HG03135 (cell line): ENCODE measurements around the gene PLEKHO2.

Experiments
- ATAC-seq: cut with Tn5 transposase; IDR thresholded peaks from one replicate; pipeline ENCODE4 v1.9.1; 2021; ENCODE audit warnings: mild to moderate bottlenecking, moderate library complexity; ENCODE audit not compliant: unreplicated experiment

Gene PLEKHO2

DNA sequence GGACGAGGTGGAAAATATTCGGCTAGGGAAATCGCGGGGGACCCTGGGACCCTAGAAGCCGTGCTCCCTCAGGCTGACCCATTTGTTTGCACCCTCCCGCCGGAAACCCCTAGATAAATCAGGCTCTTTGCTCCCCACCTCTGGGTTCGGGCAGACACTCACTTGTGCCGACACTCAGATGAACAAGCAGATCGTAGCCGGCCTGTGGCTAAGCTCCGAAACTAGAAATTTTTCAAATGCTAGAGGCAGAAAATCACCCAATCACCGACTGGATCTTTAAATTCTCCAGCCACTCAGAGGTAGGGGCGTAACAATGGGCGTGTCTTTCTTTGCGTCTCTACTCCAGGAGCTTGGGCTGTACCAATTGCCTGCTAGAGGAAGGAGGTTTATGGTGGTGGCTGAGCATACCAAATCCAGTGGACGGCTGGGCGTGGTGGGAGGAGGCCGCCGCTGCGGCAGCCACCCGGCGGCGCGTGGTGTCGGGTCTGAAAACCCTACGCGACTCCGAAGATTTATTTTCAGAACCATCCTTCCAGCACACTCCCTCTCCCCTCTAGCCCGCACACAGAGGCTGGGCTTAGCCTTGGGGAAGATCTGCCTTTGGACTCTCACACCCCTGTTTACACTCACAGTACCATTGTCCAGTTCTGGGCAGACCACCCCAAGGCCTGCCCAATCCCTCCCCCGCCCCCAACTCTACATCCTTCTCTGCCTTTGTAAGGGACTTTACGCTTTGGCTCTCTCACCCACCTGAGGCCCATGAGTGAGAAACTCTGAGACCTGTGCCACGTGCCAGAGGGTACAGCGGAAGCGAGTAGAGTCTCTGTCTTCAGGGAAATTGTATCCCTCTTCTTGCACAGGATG, 16.1 kb upstream of the PLEKHO2 start, which contains the start of gene PIF1:
Gene PIF1 (minus strand): TSS at position 217 of the 864 bp plus-strand sequence. CDS start 1,312 bp downstream, outside the sequence.
- ATAC-seq = peak; percentile 83

DNA sequence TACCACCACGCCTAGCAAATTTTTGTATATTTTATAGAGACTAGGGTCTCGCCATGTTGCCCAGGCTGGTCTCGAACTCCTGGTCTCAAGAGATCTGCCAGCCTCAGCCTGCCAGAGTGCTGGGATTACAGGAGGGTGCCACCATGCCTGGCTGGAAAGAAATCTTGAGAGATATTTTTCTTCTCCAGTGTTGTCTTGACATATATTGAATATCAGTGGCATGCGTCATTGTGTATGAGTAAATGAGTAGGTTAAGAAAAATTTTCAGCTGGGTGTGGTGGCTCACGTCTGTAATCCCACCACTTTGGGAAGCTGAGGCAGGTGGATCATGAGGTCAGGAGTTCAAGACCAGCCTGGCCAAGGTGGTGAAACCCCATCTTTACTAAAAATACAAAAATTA, 12.7 kb upstream of the PLEKHO2 start:
- ATAC-seq = no peak

- ATAC-seq = no peak
Measured at GRCh38 chr15:64833690-64834089, 8.0 kb upstream of the PLEKHO2 start.

- peak; percentile 4 for ATAC-seq
Measured at GRCh38 chr15:64836023-64836536, 5.6 kb upstream of the PLEKHO2 start.

GRCh38 chr15:64837502-64837901, 4.2 kb upstream of the PLEKHO2 start:
- ATAC-seq = no peak

DNA sequence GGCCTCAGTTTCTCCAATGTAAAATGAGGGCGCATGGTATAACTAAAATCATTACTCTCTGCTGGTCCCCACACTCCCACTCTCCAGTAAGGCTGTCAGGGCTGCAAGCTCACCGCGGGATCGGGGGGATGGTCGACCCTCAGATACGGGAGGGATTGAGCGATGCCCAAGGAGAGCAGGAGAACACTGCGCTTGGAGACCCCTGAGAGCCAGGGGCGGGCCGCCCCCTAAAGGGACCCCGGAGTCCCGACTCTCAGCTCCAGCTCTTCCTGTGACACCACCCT, 713 bp upstream of the PLEKHO2 start:
- ATAC-seq = no peak

DNA sequence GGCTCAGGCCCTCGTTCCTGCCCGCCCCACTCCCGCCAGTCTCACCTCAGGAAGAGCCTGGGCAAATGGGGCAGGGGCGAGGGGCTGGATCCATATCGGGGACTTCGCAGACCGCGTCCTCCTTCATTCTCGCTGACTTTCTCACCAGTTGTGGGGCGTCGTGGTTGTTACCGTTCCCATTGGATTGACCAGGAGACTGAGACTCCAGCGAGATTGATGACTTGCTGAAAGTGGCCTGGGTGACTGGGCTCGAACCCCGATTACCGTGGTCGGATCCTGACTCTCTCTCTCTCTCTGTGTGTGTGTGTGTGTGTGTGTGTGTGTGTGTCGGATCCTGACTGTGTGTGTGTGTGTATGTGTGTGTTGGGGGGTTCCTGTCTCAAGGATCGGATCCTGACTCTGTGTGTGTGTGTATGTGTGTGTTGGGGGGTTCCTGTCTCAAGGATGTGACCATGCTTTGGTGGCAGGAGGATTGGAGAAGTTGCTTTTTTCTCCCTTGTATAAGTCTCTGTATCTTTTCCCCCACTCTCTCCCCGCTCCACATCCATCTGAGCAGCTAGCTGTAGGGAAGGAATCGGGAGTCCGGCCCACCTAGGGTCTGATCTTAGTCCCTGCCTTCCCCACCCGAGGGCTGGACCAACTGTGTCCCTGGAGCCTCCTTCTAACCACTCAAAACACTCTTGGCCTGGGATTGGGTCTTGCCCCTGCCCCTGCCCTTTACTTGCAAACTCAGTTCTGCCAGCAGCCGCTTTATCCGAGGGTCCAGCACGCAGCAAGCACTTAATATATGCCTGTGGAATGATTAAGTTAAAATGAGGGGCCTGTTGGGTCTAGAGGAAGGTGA, 603 bp downstream of the PLEKHO2 start:
- ATAC-seq = no peak

DNA sequence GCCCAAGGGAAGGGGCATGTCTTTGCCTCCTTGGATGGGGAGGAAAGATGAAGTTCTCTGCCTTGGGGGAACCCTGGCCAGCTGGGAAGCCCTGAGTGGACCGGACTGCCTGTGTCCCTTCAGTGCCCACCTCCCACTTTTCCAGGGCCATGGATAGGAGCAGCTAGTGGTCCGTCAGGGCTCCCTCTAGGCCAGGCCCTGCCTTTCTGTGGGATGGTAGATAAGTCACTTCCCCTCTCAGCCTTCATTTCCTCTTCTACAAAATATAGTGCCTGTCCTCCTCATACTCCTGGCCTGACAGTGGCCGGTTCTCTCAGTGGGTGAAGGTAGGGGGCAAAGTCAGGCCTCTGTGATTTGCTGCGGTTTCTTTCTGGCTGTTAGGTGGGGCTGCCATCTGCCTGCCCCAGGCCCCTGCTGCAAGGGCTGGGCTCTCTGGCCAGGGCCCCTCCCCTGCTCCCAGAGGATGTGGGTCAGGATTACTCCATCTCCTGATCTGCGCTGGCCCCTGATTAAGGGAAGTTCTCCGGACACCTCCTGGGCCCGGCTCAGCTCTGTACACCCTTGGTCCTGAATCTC, 1.4 kb downstream of the PLEKHO2 start:
- no peak for ATAC-seq

- ATAC-seq = no peak
Measured at GRCh38 chr15:64843991-64844390, 2.3 kb downstream of the PLEKHO2 start.

DNA sequence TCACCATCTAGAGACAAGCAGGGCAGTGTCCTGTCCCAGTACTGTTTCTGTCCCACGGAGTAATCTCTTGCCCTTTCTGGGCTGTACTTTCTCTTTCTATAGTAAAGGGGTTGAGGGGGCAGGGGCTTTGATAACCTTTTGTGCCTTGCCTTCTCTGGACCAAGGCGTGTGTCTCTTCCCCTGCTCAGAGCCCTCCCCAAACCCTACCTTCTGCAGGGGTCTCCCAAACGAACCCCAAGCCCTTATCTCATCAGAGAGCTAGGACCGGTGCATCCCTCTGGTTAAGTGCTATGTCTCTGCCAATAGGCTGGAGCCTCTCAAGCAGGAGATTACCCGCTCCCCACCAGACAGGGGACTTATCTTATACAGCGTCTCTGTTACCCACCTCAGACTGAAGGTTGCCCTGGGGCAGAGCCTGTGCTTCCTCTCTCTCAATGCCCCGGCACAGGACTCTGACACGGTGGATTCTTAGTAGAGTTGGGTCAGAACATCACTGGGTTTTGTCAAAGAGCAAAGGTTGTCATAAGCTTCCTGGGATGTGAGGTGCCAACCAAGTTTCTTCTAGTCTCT, 2.9 kb downstream of the PLEKHO2 start:
- no peak for ATAC-seq

DNA sequence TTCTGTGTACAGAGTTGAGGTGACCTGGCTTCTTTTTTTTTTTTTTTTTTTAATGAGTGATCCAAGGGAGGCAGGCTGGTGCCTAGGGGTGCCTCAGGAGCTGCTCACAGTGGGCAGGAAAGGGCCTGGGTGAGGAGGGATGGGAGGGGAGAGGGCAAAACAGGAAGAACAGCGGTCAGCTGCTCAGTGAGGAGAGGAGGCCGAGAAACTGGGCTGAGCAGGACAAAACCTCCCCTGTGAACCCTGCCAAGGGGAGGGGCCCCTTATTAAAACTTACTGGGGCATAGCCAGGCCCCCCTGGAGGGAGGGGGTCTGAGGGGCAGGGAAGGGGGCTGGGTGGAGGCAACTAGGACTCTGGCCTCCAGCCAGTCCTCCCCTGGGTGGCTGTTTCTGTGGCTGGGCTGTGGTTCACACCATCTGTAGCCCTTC, 3.5 kb downstream of the PLEKHO2 start:
- ATAC-seq = no peak

DNA sequence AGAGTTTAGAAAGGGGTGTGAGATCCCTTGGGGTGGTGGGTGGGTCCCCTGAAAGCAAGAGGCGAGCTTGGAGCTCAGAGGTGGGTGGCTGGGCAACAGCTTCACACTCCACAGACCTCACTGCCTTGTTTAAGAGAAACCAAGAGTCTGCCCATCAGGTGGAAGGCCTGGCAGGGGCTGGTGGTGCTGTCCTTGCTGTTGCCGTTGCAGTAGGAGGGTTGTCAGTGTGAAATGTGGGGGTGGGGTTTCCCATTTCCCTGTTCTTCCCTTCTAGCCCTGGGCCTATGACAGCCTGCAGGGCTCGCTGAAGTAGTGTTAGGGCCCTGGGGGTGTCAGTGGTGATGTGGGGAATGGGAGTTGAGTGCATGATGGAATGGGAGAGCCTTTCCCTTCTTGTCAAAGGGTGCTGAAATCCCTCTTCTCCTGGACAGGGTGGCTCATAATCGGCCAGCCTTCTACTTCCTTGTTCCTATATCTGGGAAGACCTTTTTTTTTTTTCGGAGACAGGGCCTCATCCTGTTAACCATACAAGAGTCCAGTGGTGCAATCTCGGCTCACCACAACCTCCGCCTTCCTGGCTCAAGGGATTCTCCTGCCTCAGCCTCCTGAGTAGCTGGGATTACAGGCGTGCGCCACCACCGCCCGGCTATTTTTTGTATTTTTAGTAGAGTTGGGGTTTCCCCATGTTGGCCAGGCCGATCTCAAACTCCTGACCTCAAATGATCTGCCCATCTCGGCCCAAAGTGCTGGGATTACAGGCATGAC, 4.3 kb downstream of the PLEKHO2 start:
- no peak for ATAC-seq

DNA sequence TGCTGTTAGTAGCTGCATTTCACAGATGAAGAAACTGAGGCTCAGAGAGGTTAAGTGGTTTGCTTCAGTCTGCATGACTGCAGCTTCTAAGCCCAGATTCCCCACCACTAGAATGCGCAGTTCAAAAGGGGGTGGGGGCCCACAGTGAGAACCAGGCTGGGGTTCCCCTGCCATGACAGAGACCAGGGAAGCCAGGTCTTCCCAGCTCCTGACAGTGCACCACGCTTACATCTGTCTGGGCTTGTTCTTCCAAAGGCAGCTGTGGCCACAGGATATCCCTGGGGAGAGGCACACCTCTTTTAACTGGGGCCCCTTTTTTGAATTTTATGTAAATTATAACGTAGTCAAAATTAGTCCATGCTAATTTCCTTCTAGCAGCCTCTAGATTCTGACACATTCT, 5.3 kb downstream of the PLEKHO2 start:
- ATAC-seq = no peak

DNA sequence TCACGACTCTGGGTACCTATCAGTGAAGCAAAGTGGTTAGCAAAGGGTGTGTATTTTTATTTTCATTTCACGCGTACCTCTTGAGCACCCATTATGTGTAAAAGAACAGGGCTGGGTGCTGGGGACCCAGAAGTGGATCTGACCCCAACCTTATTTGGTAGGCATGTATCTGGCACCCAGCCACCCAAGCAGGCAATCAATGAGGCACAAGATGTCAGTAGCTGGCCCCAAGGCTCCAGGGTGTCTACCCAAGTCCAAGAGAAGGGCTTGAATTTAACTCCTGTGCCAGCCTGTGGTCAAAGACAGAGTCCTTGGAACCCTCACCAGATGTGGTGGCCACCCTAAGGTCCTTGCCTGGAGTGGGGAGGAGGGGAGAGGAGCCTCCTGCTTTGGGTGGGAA, 5.7 kb downstream of the PLEKHO2 start:
- ATAC-seq = no peak

GRCh38 chr15:64847876-64848716, 6.4 kb downstream of the PLEKHO2 start:
- ATAC-seq = no peak

DNA sequence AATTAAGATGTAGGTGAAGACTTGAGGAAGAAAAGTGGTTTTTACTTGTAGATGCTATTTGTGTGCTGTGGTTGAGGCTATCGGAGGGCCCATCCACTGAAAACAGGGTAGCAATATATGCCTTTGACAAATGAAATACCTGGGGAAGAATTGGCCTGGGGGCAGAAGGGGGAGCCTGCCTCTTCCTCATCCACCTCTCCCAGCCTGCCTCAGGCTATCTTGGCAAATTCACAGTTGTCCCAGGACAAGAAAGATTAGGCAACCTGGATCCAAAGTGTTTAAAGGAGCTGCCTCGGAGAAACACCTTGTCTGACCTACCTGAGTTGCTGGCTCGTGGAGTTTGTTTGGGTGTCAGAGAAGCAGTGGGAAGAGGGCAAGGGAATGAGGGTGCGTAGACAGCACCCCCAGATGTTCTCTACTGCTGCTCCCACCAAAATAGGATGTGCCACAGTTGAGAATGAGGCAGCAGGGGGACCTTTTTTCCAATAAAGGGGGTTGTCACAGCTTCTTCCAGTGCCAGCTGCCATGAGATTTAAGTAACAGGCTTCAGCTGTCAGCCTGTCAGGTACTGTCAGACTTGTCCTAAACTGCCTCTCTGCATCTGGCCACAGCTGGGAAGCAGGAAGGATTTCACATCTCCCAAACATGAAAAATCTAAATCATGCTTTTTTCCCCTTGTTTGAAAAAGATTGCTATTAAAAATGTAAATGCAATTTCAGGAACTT, 9.2 kb downstream of the PLEKHO2 start:
- no peak for ATAC-seq

- ATAC-seq = no peak
Measured at GRCh38 chr15:64851503-64851840, 9.8 kb downstream of the PLEKHO2 start.

GRCh38 chr15:64854041-64854440, 12.3 kb downstream of the PLEKHO2 start:
- ATAC-seq = no peak

- ATAC-seq = no peak
Measured at GRCh38 chr15:64854526-64854925, 12.8 kb downstream of the PLEKHO2 start.
